A172 (cell line): ENCODE results near the gene CBFB. TPM values are rescaled to one million over a fixed set of nuclear protein-coding genes. Genes with fewer than 3 reads are reported as not detected.

Source experiments
- DNase-seq: peaks from one replicate; pipeline ENCODE4 v3.0.0-alpha.2; 2015; ENCODE audit warnings: low spot score
- total RNA-seq: library from RNA; depleted of rRNA; stranded (reverse); fragments of >200 nt; shearing (Covaris generic); gene quantifications from 2 replicates; pipeline ENCODE4 v1.2.3, GENCODE V29; 2014; rRNA removed

CBFB gene
- total RNA-seq, 1 experiment from 2014 or later = 89.4 TPM

DNA sequence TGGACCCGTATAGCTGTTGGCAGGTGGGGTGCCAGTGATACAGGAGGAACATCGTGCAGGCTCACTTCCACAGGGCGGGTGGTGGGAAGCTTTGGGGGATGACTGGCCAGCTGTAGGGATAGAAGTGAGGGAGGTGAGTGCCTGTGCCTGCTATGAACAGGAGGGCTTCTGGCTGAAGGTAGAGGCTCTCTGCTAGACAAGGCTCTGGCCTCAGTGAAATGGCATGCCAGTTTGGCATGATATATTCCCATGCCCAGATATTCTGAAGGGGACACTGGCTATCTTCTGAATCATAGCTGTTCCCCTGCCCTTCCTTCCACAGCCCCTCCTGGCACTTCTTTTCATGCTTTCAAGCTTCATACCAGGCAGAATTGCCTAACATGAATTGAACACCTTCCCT, 99.9 kb downstream of the CBFB start:
- no peak for DNase-seq

- no peak for DNase-seq
Measured at GRCh38 chr16:67129422-67129821, 100.5 kb downstream of the CBFB start.

DNA sequence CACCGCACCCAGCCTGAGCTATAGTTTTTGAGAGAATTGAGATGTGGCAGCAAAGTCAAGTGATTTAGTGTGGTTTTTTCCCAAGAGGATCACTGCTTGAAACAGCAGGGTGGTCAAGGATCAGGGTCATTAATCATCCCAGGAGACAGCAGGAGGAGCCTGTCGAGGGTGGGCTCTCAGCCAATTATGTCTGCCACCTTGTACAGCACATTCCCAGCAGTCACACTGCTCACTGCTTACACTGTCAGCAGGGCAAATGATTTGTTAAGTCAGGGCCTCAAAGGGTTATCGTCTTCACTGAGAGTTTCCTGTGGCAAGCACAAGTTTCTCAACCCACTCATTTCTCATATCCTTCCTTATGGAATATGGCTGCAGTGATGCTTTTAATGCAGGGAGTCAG, 108.7 kb downstream of the CBFB start:
- DNase-seq = peak; percentile 63

- no peak for DNase-seq
Measured at GRCh38 chr16:67141391-67141790, 112.4 kb downstream of the CBFB start.

- DNase-seq = no peak
Measured at GRCh38 chr16:67142342-67142741, 113.4 kb downstream of the CBFB start.

- DNase-seq = no peak
Measured at GRCh38 chr16:67144943-67145342, 116.0 kb downstream of the CBFB start.

DNA sequence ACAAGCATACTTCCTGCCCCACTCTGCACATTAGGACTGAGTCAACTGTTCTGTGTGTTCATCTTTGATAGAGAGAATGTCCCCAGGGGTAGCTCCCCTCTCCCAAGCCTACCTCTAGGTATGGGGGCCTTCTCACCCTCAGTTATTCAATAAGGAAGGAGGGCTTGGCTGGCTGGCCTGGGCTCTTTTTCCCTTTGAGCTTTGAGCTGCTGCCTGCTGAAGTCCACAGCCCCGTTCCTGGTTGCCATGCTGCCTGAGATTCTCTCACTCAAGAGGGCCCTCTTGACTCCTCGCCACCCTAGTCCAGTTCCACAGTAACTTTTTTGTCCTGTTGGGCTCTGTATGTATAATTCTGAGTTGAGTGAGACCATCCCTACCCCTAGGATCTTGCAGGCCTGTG, 116.8 kb downstream of the CBFB start:
- no peak for DNase-seq

GRCh38 chr16:67146523-67147357, 117.8 kb downstream of the CBFB start:
- no peak for DNase-seq

GRCh38 chr16:67147437-67148140, 118.6 kb downstream of the CBFB start:
- no peak for DNase-seq

DNA sequence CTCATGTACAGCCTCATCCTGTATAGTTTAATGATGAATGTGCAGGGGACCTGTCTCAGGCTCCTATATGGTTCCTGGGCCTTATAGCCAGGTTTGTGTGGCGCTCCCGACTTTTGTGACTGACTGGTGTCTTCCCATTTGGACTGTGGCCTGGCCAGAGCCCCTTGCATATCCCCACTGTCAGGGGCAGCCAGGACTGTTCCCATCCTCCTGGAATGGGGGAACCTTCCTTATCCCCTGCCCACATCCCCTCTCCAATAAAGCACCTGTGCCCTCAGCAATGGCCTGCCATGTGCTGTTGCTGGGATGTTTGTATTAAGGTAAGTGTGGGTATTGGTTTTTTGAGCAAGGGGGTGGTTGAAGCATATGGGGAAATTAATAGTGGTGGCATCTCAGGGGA, 119.3 kb downstream of the CBFB start:
- DNase-seq = no peak

GRCh38 chr16:67148656-67149275, 119.8 kb downstream of the CBFB start:
- DNase-seq = no peak

GRCh38 chr16:67149276-67150046, 120.5 kb downstream of the CBFB start:
- no peak for DNase-seq

GRCh38 chr16:67150047-67150832, 121.3 kb downstream of the CBFB start:
- no peak for DNase-seq

Other genes with a start within 250 kb of the CBFB start
- gene TERB1, start 227.6 kb upstream of the CBFB start, total RNA-seq = 0.07 TPM in 1 of 2 replicates, not detected in the other
- 103 and 137 TPM in 2 replicates for gene NAE1, start 198.2 kb upstream of the CBFB start, total RNA-seq
- not detected in 2 replicates for gene CA7, start 184.7 kb upstream of the CBFB start, total RNA-seq
- 11.8 and 16.7 TPM in 2 replicates for gene PDP2, start 148.6 kb upstream of the CBFB start, total RNA-seq
- gene CDH16, start 110.3 kb upstream of the CBFB start, total RNA-seq = not detected in 2 replicates
- 1.0 and 2.8 TPM in 2 replicates for gene RRAD, start 103.6 kb upstream of the CBFB start, total RNA-seq
- gene CIAO2B, start 94.7 kb upstream of the CBFB start, total RNA-seq = 150 and 174 TPM in 2 replicates
- gene CES2, start 93.6 kb upstream of the CBFB start, total RNA-seq = 19.7 TPM in 2 replicates
- gene CES3, start 67.9 kb upstream of the CBFB start, total RNA-seq = 0.05 and 0.17 TPM in 2 replicates
- not detected in 2 replicates for gene CES4A, start 40.6 kb upstream of the CBFB start, total RNA-seq
- gene PHAF1, start 80.8 kb downstream of the CBFB start, total RNA-seq = 21.7 and 26.4 TPM in 2 replicates
- 63.0 and 65.1 TPM in 2 replicates for gene B3GNT9, start 121.8 kb downstream of the CBFB start, total RNA-seq
- 28.9 and 36.1 TPM in 2 replicates for gene TRADD, start 130.8 kb downstream of the CBFB start, total RNA-seq
- 7.3 and 9.0 TPM in 2 replicates for gene FBXL8, start 130.8 kb downstream of the CBFB start, total RNA-seq
- gene HSF4, start 135.6 kb downstream of the CBFB start, total RNA-seq = 5.8 and 10.9 TPM in 2 replicates
- 11.2 and 19.6 TPM in 2 replicates for gene NOL3, start 141.4 kb downstream of the CBFB start, total RNA-seq
- 15.6 and 17.5 TPM in 2 replicates for gene MATCAP1, start 154.8 kb downstream of the CBFB start, total RNA-seq
- gene EXOC3L1, start 161.0 kb downstream of the CBFB start, total RNA-seq = 0.12 and 0.50 TPM in 2 replicates
- gene E2F4, start 163.0 kb downstream of the CBFB start, total RNA-seq = 99.6 and 115 TPM in 2 replicates
- gene ELMO3, start 170.0 kb downstream of the CBFB start, total RNA-seq = 0.24 and 0.48 TPM in 2 replicates
- gene TMEM208, start 198.0 kb downstream of the CBFB start, total RNA-seq = 48.0 and 59.4 TPM in 2 replicates
- gene FHOD1, start 218.3 kb downstream of the CBFB start, total RNA-seq = 10.3 and 13.2 TPM in 2 replicates
- 0.03 and 0.29 TPM in 2 replicates for gene SLC9A5, start 219.8 kb downstream of the CBFB start, total RNA-seq